Right atrium auricular region (tissue), 2 donors: ENCODE results near the gene ACTL8. TPM values are rescaled to one million over a fixed set of nuclear protein-coding genes. Genes with fewer than 3 reads are reported as not detected.

Source experiments
- DNase-seq: peaks from one replicate; pipeline ENCODE4 v3.0.0-alpha.2; 2019; ENCODE audit warnings: low spot score
- H3K27ac ChIP-seq, 2 donors: fragments of 200-600 bp; sonication (generic); 1 replicate in 1 of 2; 2 replicates in 1 of 2; pipeline ENCODE4 v1.5.1; 2016 to 2019
- H3K27me3 ChIP-seq, 2 donors: fragments of 200-600 bp; sonication (generic); one replicate each; pipeline versions ENCODE4 v1.5.1 to v1.6.0; 2017 to 2019
- H3K36me3 ChIP-seq: fragments of 200-600 bp; sonication (generic); one replicate; pipeline ENCODE4 v1.5.1; 2016
- H3K4me1 ChIP-seq, 2 donors: fragments of 200-600 bp; sonication (generic); one replicate each; pipeline versions ENCODE4 v1.5.1 to v1.6.0; 2017 to 2019
- H3K4me3 ChIP-seq, 2 donors: fragments of 200-600 bp; sonication (generic); 1 replicate in 1 of 2; 2 replicates in 1 of 2; pipeline ENCODE4 v1.5.1; 2017 to 2019; ENCODE audit warnings: mild to moderate bottlenecking in 1 of 2, moderate library complexity in 1 of 2
- H3K9me3 ChIP-seq, 2 donors: fragments of 200-600 bp; sonication (generic); one replicate each; pipeline ENCODE4 v1.5.1; 2019
- CTCF ChIP-seq, 2 donors: fragments of 200-600 bp; sonication (generic); IDR thresholded peaks; one replicate each; pipeline ENCODE4 v1.5.1; 2019; ENCODE audit warnings: antibody characterized with exemption in 2 of 2
- total RNA-seq, 2 donors: library from RNA; depleted of rRNA; stranded (reverse); fragments of >200 nt; gene quantifications; one replicate each; pipeline ENCODE4 v1.1.0, GENCODE V29; 2016

ACTL8 gene
- total RNA-seq, 2 donors from 2014 or later: not detected

- DNase-seq: no peak
- Histone ChIP-seq H3K9me3 (peaks cover 0 to 4% of the 10 kb centered on the region in 2 donors), H3K36me3 (no peaks in the 10 kb centered on the region), H3K27me3 (no peaks in the 10 kb centered on the region), H3K4me1 (no peaks in the 10 kb centered on the region), H3K27ac (no peak overlapping the region), H3K4me3 (no peak overlapping the region)
- no peak for TF ChIP-seq CTCF (IDR thresholded peaks at IDR 0.05)
Measured at GRCh38 chr1:17729248-17729647, 25.9 kb upstream of the ACTL8 start.

GRCh38 chr1:17729909-17730308 is 25.2 kb upstream of the ACTL8 start:
- Histone ChIP-seq H3K36me3 (no peaks in the 10 kb centered on the region), H3K4me3 (no peak overlapping the region), H3K9me3 (peaks cover 0 to 4% of the 10 kb centered on the region in 2 donors), H3K27ac (no peak overlapping the region), H3K4me1 (no peaks in the 10 kb centered on the region), H3K27me3 (no peaks in the 10 kb centered on the region)
- no peak for DNase-seq
- TF ChIP-seq CTCF (IDR thresholded peaks at IDR 0.05): no peak

- Histone ChIP-seq H3K9me3 (peaks cover 0 to 4% of the 10 kb centered on the region in 2 donors), H3K27me3 (no peaks in the 10 kb centered on the region), H3K4me1 (no peaks in the 10 kb centered on the region), H3K27ac (no peak overlapping the region), H3K36me3 (no peaks in the 10 kb centered on the region), H3K4me3 (no peak overlapping the region)
- no peak for TF ChIP-seq CTCF (IDR thresholded peaks at IDR 0.05)
- DNase-seq: no peak
Measured at GRCh38 chr1:17731460-17731859, 23.7 kb upstream of the ACTL8 start.

GRCh38 chr1:17732475-17732874 is 22.7 kb upstream of the ACTL8 start:
- no peak for DNase-seq
- Histone ChIP-seq H3K36me3 (no peaks in the 10 kb centered on the region), H3K27ac (no peak overlapping the region), H3K27me3 (no peaks in the 10 kb centered on the region), H3K4me1 (no peaks in the 10 kb centered on the region), H3K9me3 (peaks cover 0 to 4% of the 10 kb centered on the region in 2 donors), H3K4me3 (no peak overlapping the region)
- TF ChIP-seq CTCF (IDR thresholded peaks at IDR 0.05): no peak

- no peak for TF ChIP-seq CTCF (IDR thresholded peaks at IDR 0.05)
- Histone ChIP-seq H3K27me3 (no peaks in the 10 kb centered on the region), H3K36me3 (no peaks in the 10 kb centered on the region), H3K27ac (no peak overlapping the region), H3K4me3 (no peak overlapping the region), H3K9me3 (no peaks in the 10 kb centered on the region), H3K4me1 (no peaks in the 10 kb centered on the region)
- DNase-seq: no peak
Measured at GRCh38 chr1:17733661-17734060, 21.5 kb upstream of the ACTL8 start.

- Histone ChIP-seq H3K4me1 (no peaks in the 10 kb centered on the region), H3K36me3 (no peaks in the 10 kb centered on the region), H3K4me3 (no peak overlapping the region), H3K27me3 (no peaks in the 10 kb centered on the region), H3K9me3 (no peaks in the 10 kb centered on the region), H3K27ac (no peak overlapping the region)
- DNase-seq: no peak
- no peak for TF ChIP-seq CTCF (IDR thresholded peaks at IDR 0.05)
Measured at GRCh38 chr1:17734609-17735008, 20.5 kb upstream of the ACTL8 start.
